Ovary (tissue), 9 donors: ENCODE data around the gene HOXB3. TPM values are rescaled to one million over a fixed set of nuclear protein-coding genes. Genes with fewer than 3 reads are reported as not detected.

Source experiments
- DNase-seq, 5 donors: peaks; one replicate each; pipeline ENCODE4 v3.0.0-alpha.2; 2019 to 2020
- H3K27ac ChIP-seq, 2 donors: fragments of 200-600 bp; one replicate each; pipeline versions ENCODE4 v1.5.1 to v1.8.0; 2019 to 2022
- H3K27me3 ChIP-seq: fragments of 200-600 bp; one replicate; pipeline ENCODE4 v1.8.0; 2022
- H3K36me3 ChIP-seq: fragments of 200-600 bp; sonication (generic); one replicate; pipeline ENCODE4 v1.5.1; 2019
- H3K4me1 ChIP-seq: one replicate; pipeline ENCODE4 v1.8.1; 2013; ENCODE audit warnings: mild to moderate bottlenecking, moderate library complexity; ENCODE audit not compliant: insufficient read depth
- H3K4me3 ChIP-seq: fragments of 200-600 bp; sonication (generic); one replicate; pipeline ENCODE4 v1.5.1; 2017
- H3K9me3 ChIP-seq, 2 donors: fragments of 200-600 bp in 1 of 2; sonication (generic) in 1 of 2; one replicate each; pipeline versions ENCODE4 v1.5.1 to v1.8.1; 2013 to 2019; ENCODE audit warnings: mild to moderate bottlenecking in 1 of 2, moderate library complexity in 1 of 2
- CTCF ChIP-seq, 3 donors: fragments of 450-650 bp in 2 of 3; fragments of 200-600 bp in 1 of 3; IDR thresholded peaks; one replicate each; pipeline versions ENCODE4 v1.5.1 to v1.8.0; 2016 to 2022; ENCODE audit warnings: antibody characterized with exemption in 3 of 3, mild to moderate bottlenecking in 1 of 3
- EP300 ChIP-seq: sonication (generic); formaldehyde crosslinking; IDR thresholded peaks from one replicate; pipeline ENCODE4 v1.6.1; 2017; ENCODE audit warnings: antibody characterized with exemption
- POLR2A ChIP-seq: fragments of 450-650 bp; IDR thresholded peaks from one replicate; pipeline ENCODE4 v1.6.1; 2017; ENCODE audit warnings: antibody characterized with exemption, mild to moderate bottlenecking, moderate library complexity
- WGBS, 3 donors: extraction: QIAGEN DNeasy Blood & Tissue Kit in 1 of 3; methylation state at CpG; one replicate each; pipeline versions ENCODE4 v1.1.5 to v1.1.7; 2013 to 2017; 5-methylcytosine and 5-hydroxymethylcytosine counted together
- intact Hi-C, 4 donors: fragments of 100-400 bp; cut with DNase I; formaldehyde crosslinking; loops; one replicate each; pipeline versions ENCODE4 v1.11.0 to v1.15.1; 2022 to 2023
- polyA plus RNA-seq, 2 donors: library from polyadenylated mRNA; stranded (reverse); fragments of 200-250 nt in 1 of 2; fragments of 350-450 nt in 1 of 2; fragmentation: Illumina TruSeq in 1 of 2; extraction: RNeasy Lipid Tissue Mini Kit (QIAGEN cat#74804) in 1 of 2; gene quantifications; one replicate each; pipeline ENCODE4 v1.2.3, GENCODE V29; 2013 to 2014
- total RNA-seq, 7 donors: library from RNA; depleted of rRNA in 2 of 7; stranded (reverse); fragments of >200 nt in 2 of 7; fragmentation: NEBNext Ultra II Directional in 3 of 7; extraction: Animal tissue kit (Norgen Biotek cat#: 25700) in 3 of 7; gene quantifications; one replicate each; pipeline versions ENCODE4 v1.1.0 to v1.2.4, GENCODE V29; 2016 to 2023
- donor health status: DM: no; HTN: no; CAD: no; lungs with moderate emphysema.
- donor health status: DM: no; HTN: no; CAD: no.
- donor health status: Bipolar disorder and iron deficiency.
- donor health status: DM: yes; HTN: yes; CAD: no.
- donor health status: DM: no; HTN: no; CAD: no.
- donor health status: DM: yes; HTN: yes; CAD: no.

The HOXB3 gene
- total and polyA plus RNA-seq, 9 donors: 0.43 to 10.7 (median 2.7) TPM

GRCh38 chr17:48543854-48544348, 46.1 kb downstream of the HOXB3 start:
- no peak for DNase-seq
- WGBS, 3 donors: 5 to 13% (median 8%) methylated on average over 20 of the region's 20 CpGs
- no peaks in the 10 kb centered on the region for H3K4me1 ChIP-seq

GRCh38 chr17:48543107-48543853, 46.8 kb downstream of the HOXB3 start:
- no peaks in the 10 kb centered on the region for H3K4me1 ChIP-seq
- no peaks in the 10 kb centered on the region for H3K9me3 ChIP-seq
- no peaks in the 10 kb centered on the region for H3K27me3 ChIP-seq
- 1% methylated on average over 71 to 72 of the region's 72 CpGs for WGBS, 3 donors
- intact Hi-C loops: no loop called here
- H3K27ac ChIP-seq: peak overlapping the region; percentile 52 to 54
- TF ChIP-seq POLR2A: no peak
- TF ChIP-seq CTCF (IDR thresholded peaks at IDR 0.05): no peak
- no peak for TF ChIP-seq EP300
- DNase-seq: no peak
- H3K4me3 ChIP-seq: peak overlapping the region; percentile 54
- H3K36me3 ChIP-seq: no peaks in the 10 kb centered on the region

More at GRCh38 chr17:48543854-48544348, 46.1 kb downstream of the HOXB3 start:
- Histone ChIP-seq H3K9me3 (no peaks in the 10 kb centered on the region), H3K27ac (peak overlapping the region in 1 of 2 donors; percentile 54), H3K4me3 (peak overlapping the region; percentile 54), H3K27me3 (no peaks in the 10 kb centered on the region), H3K36me3 (no peaks in the 10 kb centered on the region)
- intact Hi-C loops: no loop called here
- TF ChIP-seq EP300 (no peak), CTCF (IDR thresholded peaks at IDR 0.05) (no peak), POLR2A (no peak)

GRCh38 chr17:48542698-48543106, 47.3 kb downstream of the HOXB3 start:
- DNase-seq: no peak
- H3K27ac ChIP-seq: peak overlapping the region in 1 of 2 donors; percentile 52
- H3K4me3 ChIP-seq: peak overlapping the region; percentile 54
- H3K36me3 ChIP-seq: no peaks in the 10 kb centered on the region
- H3K27me3 ChIP-seq: no peaks in the 10 kb centered on the region
- TF ChIP-seq CTCF (IDR thresholded peaks at IDR 0.05) (no peak), POLR2A (no peak), EP300 (no peak)
- intact Hi-C loops: no loop called here
- 7 to 9% (median 8%) methylated on average over 12 of the region's 12 CpGs for WGBS, 3 donors
- H3K4me1 ChIP-seq: no peaks in the 10 kb centered on the region
- H3K9me3 ChIP-seq: no peaks in the 10 kb centered on the region

- H3K36me3 ChIP-seq: no peaks in the 10 kb centered on the region
- no peaks in the 10 kb centered on the region for H3K4me1 ChIP-seq
- peak overlapping the region in 1 of 2 donors; percentile 42 for H3K27ac ChIP-seq
- no peaks in the 10 kb centered on the region for H3K9me3 ChIP-seq
- intact Hi-C loops: no loop called here
- TF ChIP-seq EP300: no peak
- peak overlapping the region; percentile 54 for H3K4me3 ChIP-seq
- WGBS, 3 donors: 26 to 31% (median 31%) methylated on average over 27 of the region's 27 CpGs
- DNase-seq: no peak
- no peaks in the 10 kb centered on the region for H3K27me3 ChIP-seq
Observed at GRCh38 chr17:48542114-48542656, 47.9 kb downstream of the HOXB3 start.
